DND-41 (cell line): ENCODE results near the gene WNT3A.

ENCODE experiments used
- EZH2 ChIP-seq: IDR thresholded peaks from 3 replicates; pipeline ENCODE4 v1.6.1; 2012; ENCODE audit warnings: borderline replicate concordance, low read depth, mild to moderate bottlenecking, moderate library complexity, low read length, inconsistent platforms; ENCODE audit not compliant: severe bottlenecking
- TF ChIP-seq, protein P1 (sequence below): IDR thresholded peaks from 2 replicates; pipeline ENCODE4 v1.5.1; 2012; ENCODE audit warnings: borderline replicate concordance, low read length, moderate library complexity, mild to moderate bottlenecking; ENCODE audit not compliant: poor library complexity, severe bottlenecking; ENCODE audit errors: extremely low read depth

DNA sequence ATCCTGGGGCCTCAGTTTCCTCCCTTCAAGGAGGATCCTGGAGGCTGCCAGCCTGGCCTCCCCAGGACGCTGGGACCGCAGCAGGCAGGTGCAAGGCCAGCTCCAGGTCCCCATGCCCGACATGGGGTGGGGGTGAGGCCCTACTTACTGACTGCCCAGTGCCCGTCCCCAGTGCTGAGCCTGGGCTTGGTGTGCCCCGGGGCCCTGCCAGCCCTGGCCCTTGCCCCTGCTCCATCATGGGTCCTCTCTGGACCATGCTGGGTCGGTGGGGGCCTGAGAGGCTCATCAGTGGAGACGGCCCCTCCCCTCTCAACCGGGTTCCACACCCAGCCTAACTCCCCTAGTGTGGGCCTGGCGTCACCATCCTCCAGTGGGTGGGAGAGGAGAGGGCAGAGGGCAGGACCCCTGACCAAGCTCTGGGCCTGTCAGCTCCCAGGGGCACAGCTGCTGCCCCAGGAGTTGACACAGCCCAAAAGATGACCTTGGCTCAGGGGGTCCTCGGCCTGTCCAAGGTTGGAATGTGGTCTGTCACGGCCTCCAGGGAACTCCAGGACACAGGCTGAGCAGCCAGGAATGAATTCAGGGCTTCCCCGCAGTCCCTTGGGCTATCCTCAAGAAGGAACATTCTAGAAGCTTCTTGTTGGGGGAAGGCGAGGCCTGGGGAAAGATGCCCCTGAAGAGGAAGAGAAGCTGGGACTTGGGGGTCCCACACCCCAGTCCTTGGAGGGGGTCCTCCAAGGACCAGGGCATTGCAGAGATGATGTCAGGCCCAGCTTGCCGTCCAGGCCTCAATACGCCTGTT is 58.1 kb downstream of the WNT3A start:
- TF ChIP-seq, protein P1, sequence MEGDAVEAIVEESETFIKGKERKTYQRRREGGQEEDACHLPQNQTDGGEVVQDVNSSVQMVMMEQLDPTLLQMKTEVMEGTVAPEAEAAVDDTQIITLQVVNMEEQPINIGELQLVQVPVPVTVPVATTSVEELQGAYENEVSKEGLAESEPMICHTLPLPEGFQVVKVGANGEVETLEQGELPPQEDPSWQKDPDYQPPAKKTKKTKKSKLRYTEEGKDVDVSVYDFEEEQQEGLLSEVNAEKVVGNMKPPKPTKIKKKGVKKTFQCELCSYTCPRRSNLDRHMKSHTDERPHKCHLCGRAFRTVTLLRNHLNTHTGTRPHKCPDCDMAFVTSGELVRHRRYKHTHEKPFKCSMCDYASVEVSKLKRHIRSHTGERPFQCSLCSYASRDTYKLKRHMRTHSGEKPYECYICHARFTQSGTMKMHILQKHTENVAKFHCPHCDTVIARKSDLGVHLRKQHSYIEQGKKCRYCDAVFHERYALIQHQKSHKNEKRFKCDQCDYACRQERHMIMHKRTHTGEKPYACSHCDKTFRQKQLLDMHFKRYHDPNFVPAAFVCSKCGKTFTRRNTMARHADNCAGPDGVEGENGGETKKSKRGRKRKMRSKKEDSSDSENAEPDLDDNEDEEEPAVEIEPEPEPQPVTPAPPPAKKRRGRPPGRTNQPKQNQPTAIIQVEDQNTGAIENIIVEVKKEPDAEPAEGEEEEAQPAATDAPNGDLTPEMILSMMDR: no peak
- no peak for TF ChIP-seq EZH2
